Testis (tissue), 2 donors: Measurements from ENCODE around the gene CYP21A2.
"Not testable (repeated sequence)": the region's sequence is repeated elsewhere in the genome, so short reads cannot be mapped to it uniquely, and the experiment has no call there.

Experiments used
- POLR2A ChIP-seq: fragments of 450-650 bp; IDR thresholded peaks from one replicate; pipeline ENCODE4 v1.6.1; 2017; ENCODE audit warnings: antibody characterized with exemption, mild to moderate bottlenecking, moderate library complexity
- TF ChIP-seq, protein P1 (sequence below), 3 experiments: fragments of 450-650 bp in 2 of 3; fragments of 200-600 bp in 1 of 3; sonication (generic) in 1 of 3; IDR thresholded peaks; one replicate each; pipeline ENCODE4 v1.5.1; 2016 to 2019; ENCODE audit warnings: antibody characterized with exemption in 3 of 3, mild to moderate bottlenecking in 2 of 3, moderate library complexity in 1 of 3

DNA sequence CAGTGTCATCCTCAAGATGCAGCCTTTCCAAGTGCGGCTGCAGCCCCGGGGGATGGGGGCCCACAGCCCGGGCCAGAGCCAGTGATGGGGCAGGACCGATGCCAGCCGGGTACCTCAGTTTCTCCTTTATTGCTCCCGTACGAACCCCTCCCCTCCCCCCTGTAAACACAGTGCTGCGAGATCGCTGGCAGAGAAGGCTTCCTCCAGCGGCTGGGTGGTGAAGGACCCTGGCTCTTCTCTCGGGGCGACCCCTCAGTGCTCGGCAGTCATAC is 2.8 kb downstream of the CYP21A2 start:
- TF ChIP-seq, protein P1, sequence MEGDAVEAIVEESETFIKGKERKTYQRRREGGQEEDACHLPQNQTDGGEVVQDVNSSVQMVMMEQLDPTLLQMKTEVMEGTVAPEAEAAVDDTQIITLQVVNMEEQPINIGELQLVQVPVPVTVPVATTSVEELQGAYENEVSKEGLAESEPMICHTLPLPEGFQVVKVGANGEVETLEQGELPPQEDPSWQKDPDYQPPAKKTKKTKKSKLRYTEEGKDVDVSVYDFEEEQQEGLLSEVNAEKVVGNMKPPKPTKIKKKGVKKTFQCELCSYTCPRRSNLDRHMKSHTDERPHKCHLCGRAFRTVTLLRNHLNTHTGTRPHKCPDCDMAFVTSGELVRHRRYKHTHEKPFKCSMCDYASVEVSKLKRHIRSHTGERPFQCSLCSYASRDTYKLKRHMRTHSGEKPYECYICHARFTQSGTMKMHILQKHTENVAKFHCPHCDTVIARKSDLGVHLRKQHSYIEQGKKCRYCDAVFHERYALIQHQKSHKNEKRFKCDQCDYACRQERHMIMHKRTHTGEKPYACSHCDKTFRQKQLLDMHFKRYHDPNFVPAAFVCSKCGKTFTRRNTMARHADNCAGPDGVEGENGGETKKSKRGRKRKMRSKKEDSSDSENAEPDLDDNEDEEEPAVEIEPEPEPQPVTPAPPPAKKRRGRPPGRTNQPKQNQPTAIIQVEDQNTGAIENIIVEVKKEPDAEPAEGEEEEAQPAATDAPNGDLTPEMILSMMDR (IDR thresholded peaks at IDR 0.05): not testable (repeated sequence)
- TF ChIP-seq POLR2A: not testable (repeated sequence)
